ENCODE data around the gene GTF2F2. TPM values are rescaled to one million over a fixed set of nuclear protein-coding genes. Genes with fewer than 3 reads are reported as not detected.
"Not testable (repeated sequence)": the region's sequence is repeated elsewhere in the genome, so short reads cannot be mapped to it uniquely, and the experiment has no call there.

GTF2F2 gene
- total RNA-seq, 1 donor from 2014 or later, result 60.1 TPM

GRCh38 chr13:45255247-45255987 lies 135.1 kb downstream of the GTF2F2 start:
- no peak for DNase-seq (ENCODE audit: low read depth)

GRCh38 chr13:45256254-45256653 lies 135.9 kb downstream of the GTF2F2 start:
- DNase-seq (ENCODE audit: low read depth), result no peak

GRCh38 chr13:45257638-45258333 lies 137.5 kb downstream of the GTF2F2 start:
- no peak for DNase-seq (ENCODE audit: low read depth)

GRCh38 chr13:45258334-45258675 lies 138.0 kb downstream of the GTF2F2 start:
- peak; percentile 58 for DNase-seq (ENCODE audit: low read depth)

GRCh38 chr13:45267215-45267614 lies 146.9 kb downstream of the GTF2F2 start:
- no peak for DNase-seq (ENCODE audit: low read depth)

- peak; percentile 53 for DNase-seq (ENCODE audit: low read depth)
Measured at GRCh38 chr13:45269204-45269603, 148.9 kb downstream of the GTF2F2 start.

- DNase-seq (ENCODE audit: low read depth), result no peak
Measured at GRCh38 chr13:45276913-45277312, 156.6 kb downstream of the GTF2F2 start.

- no peak for DNase-seq (ENCODE audit: low read depth)
Measured at GRCh38 chr13:45278096-45278645, 157.9 kb downstream of the GTF2F2 start.

- no peak for DNase-seq (ENCODE audit: low read depth)
Measured at GRCh38 chr13:45280011-45280410, 159.7 kb downstream of the GTF2F2 start.

- DNase-seq (ENCODE audit: low read depth), result peak; percentile 86
Measured at GRCh38 chr13:45280751-45281634, 160.7 kb downstream of the GTF2F2 start.

- DNase-seq (ENCODE audit: low read depth), result no peak
Measured at GRCh38 chr13:45282994-45283393, 162.7 kb downstream of the GTF2F2 start.

- no peak for DNase-seq (ENCODE audit: low read depth)
Measured at GRCh38 chr13:45289936-45290563, 169.7 kb downstream of the GTF2F2 start.

GRCh38 chr13:45292176-45292575 lies 171.9 kb downstream of the GTF2F2 start:
- DNase-seq (ENCODE audit: low read depth), result peak; percentile 69

GRCh38 chr13:45295536-45295935 lies 175.2 kb downstream of the GTF2F2 start:
- peak; percentile 92 for DNase-seq (ENCODE audit: low read depth)

GRCh38 chr13:45296259-45296658 lies 175.9 kb downstream of the GTF2F2 start:
- DNase-seq (ENCODE audit: low read depth), result no peak

- DNase-seq (ENCODE audit: low read depth), result no peak
Measured at GRCh38 chr13:45297456-45298205, 177.3 kb downstream of the GTF2F2 start.

- no peak for DNase-seq (ENCODE audit: low read depth)
Measured at GRCh38 chr13:45298206-45298505, 177.8 kb downstream of the GTF2F2 start.

GRCh38 chr13:45298550-45298949 lies 178.2 kb downstream of the GTF2F2 start:
- not testable (repeated sequence) for DNase-seq (ENCODE audit: low read depth)

- no peak for DNase-seq (ENCODE audit: low read depth)
Measured at GRCh38 chr13:45299194-45299593, 178.9 kb downstream of the GTF2F2 start.

- DNase-seq (ENCODE audit: low read depth), result no peak
Measured at GRCh38 chr13:45300190-45300985, 180.1 kb downstream of the GTF2F2 start.

Data from renal cortical epithelial cell (primary cell).